ENCODE data around the gene TPPP.
"Not testable (repeated sequence)": the region's sequence is repeated elsewhere in the genome, so short reads cannot be mapped to it uniquely, and the experiment has no call there.

- not testable (repeated sequence) for TF ChIP-seq TCF12 (IDR thresholded peaks at IDR 0.05; ENCODE audit: low read depth); FOXM1 (IDR thresholded peaks at IDR 0.05; ENCODE audit: borderline replicate concordance, low read depth); REST (IDR thresholded peaks at IDR 0.05; ENCODE audit: low read depth); EP300 (IDR thresholded peaks at IDR 0.05; ENCODE audit: borderline replicate concordance); EGR1 (IDR thresholded peaks at IDR 0.05); RAD21 (IDR thresholded peaks at IDR 0.05; ENCODE audit: low read depth); YY1 (IDR thresholded peaks at IDR 0.05; ENCODE audit: low read depth); TAF1 (IDR thresholded peaks at IDR 0.05; ENCODE audit: low read depth); NFIC (IDR thresholded peaks at IDR 0.05); ZBTB7A (IDR thresholded peaks at IDR 0.05; ENCODE audit: low read depth); MAX (IDR thresholded peaks at IDR 0.05); CEBPB (IDR thresholded peaks at IDR 0.05); USF1 (IDR thresholded peaks at IDR 0.05)
- TF ChIP-seq TEAD4 (IDR thresholded peaks at IDR 0.05): 0 out of 2 replicates have a peak, but pooled peaks have one; percentile 11
These were observed at the start of gene TPPP for GRCh38 chr5:693271-694041.

Data from Ishikawa (cell line).